ENCODE measurements around the gene LTBP1. TPM values are rescaled to one million over a fixed set of nuclear protein-coding genes. Genes with fewer than 3 reads are reported as not detected.

Gene LTBP1
- total RNA-seq, 1 donor from 2014 or later: 29.7 TPM

DNA sequence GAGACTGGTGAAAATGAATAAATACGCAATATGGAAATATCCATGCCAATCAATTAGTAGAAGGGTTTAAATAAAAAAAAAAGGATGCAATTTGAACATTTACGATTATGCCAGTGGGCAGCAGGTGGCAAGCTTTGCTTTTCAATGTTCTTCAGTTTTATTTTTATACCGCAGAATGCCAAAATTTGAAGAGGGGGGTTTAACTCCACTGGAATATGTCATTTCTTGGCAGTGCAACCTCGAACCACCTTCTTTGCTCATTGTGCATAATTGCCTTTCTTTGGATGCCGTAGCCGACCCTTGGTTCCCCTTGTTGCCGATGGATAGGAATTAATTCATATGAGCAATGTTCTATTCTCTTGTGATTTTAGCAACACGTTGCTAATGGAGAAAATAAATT lies 88.0 kb downstream of the LTBP1 start:
- H4K20me1 ChIP-seq (ENCODE audit: insufficient read depth, low read length): no peaks in the 10 kb centered on the region
- Mint-ChIP-seq H3K27ac (ENCODE audit: unreplicated experiment) (no peak overlapping the region), H3K27me3 (ENCODE audit: low read depth, unreplicated experiment) (no peaks in the 10 kb centered on the region), H3K4me1 (ENCODE audit: low read depth, unreplicated experiment) (peaks cover 15% of the 10 kb centered on the region), H3K4me3 (ENCODE audit: unreplicated experiment) (no peak overlapping the region), H3K9me3 (ENCODE audit: unreplicated experiment) (no peaks in the 10 kb centered on the region), H3K36me3 (ENCODE audit: low read depth, unreplicated experiment) (no peaks in the 10 kb centered on the region)
- H3K9ac ChIP-seq (ENCODE audit: low read length): no peak overlapping the region
- TF ChIP-seq, protein P1, sequence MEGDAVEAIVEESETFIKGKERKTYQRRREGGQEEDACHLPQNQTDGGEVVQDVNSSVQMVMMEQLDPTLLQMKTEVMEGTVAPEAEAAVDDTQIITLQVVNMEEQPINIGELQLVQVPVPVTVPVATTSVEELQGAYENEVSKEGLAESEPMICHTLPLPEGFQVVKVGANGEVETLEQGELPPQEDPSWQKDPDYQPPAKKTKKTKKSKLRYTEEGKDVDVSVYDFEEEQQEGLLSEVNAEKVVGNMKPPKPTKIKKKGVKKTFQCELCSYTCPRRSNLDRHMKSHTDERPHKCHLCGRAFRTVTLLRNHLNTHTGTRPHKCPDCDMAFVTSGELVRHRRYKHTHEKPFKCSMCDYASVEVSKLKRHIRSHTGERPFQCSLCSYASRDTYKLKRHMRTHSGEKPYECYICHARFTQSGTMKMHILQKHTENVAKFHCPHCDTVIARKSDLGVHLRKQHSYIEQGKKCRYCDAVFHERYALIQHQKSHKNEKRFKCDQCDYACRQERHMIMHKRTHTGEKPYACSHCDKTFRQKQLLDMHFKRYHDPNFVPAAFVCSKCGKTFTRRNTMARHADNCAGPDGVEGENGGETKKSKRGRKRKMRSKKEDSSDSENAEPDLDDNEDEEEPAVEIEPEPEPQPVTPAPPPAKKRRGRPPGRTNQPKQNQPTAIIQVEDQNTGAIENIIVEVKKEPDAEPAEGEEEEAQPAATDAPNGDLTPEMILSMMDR (IDR thresholded peaks at IDR 0.05; ENCODE audit: insufficient read depth, low read depth, low read length): peak; percentile 42
- TF ChIP-seq EZH2 (IDR thresholded peaks at IDR 0.05; ENCODE audit: insufficient read depth, low read length): no peak
- H3K27me3 ChIP-seq (ENCODE audit: insufficient read depth, low read length): no peaks in the 10 kb centered on the region
- FAIRE-seq: no peak
- no peak overlapping the region for H2AFZ ChIP-seq (ENCODE audit: low read depth, low read length)
- H3K27ac ChIP-seq (ENCODE audit: low read depth, low read length): no peak overlapping the region
- H3K9me3 ChIP-seq (ENCODE audit: insufficient read depth, low read depth, low read length): no peaks in the 10 kb centered on the region
- no peaks in the 10 kb centered on the region for H3K4me1 ChIP-seq (ENCODE audit: insufficient read depth, low read length)
- DNase-seq (ENCODE audit: low read depth): peak; percentile 56
- peak overlapping the region; percentile 53 for H3K4me2 ChIP-seq (ENCODE audit: low read length)
- H3K36me3 ChIP-seq (ENCODE audit: insufficient read depth, low read length): no peaks in the 10 kb centered on the region
- H3K79me2 ChIP-seq (ENCODE audit: insufficient read depth, low read length): no peaks in the 10 kb centered on the region
- no peak overlapping the region for H3K4me3 ChIP-seq (ENCODE audit: insufficient read depth, low read depth, low read length)

DNA sequence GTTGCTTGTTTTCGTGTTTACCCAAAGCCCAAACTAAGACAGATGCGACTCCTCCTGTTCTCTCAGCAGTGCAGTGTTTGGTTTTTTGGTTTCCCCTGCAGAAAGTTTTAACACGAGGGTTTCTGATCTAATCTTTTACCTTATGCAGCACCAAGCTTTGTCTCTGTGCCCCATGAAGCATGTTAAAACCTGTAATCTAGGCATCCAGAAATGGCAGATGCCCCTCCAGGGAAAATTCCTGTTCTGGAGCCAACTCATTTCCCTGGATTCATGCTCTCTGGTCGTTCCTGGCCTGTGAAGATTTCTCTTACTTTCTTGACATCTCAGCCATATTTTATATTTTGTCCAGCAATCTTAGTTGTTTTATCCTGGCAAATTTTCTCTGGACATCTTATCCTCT lies 91.5 kb downstream of the LTBP1 start:
- H3K4me2 ChIP-seq (ENCODE audit: low read length): no peak overlapping the region
- H3K36me3 ChIP-seq (ENCODE audit: insufficient read depth, low read length): no peaks in the 10 kb centered on the region
- H3K79me2 ChIP-seq (ENCODE audit: insufficient read depth, low read length): no peaks in the 10 kb centered on the region
- H3K9me3 ChIP-seq (ENCODE audit: insufficient read depth, low read depth, low read length): no peaks in the 10 kb centered on the region
- Mint-ChIP-seq H3K27ac (ENCODE audit: unreplicated experiment) (no peak overlapping the region), H3K4me3 (ENCODE audit: unreplicated experiment) (no peak overlapping the region), H3K36me3 (ENCODE audit: low read depth, unreplicated experiment) (no peaks in the 10 kb centered on the region), H3K27me3 (ENCODE audit: low read depth, unreplicated experiment) (no peaks in the 10 kb centered on the region), H3K4me1 (ENCODE audit: low read depth, unreplicated experiment) (peaks cover 2% of the 10 kb centered on the region), H3K9me3 (ENCODE audit: unreplicated experiment) (no peaks in the 10 kb centered on the region)
- no peak overlapping the region for H2AFZ ChIP-seq (ENCODE audit: low read depth, low read length)
- no peak overlapping the region for H3K9ac ChIP-seq (ENCODE audit: low read length)
- H3K27ac ChIP-seq (ENCODE audit: low read depth, low read length): no peak overlapping the region
- H4K20me1 ChIP-seq (ENCODE audit: insufficient read depth, low read length): no peaks in the 10 kb centered on the region
- no peak overlapping the region for H3K4me3 ChIP-seq (ENCODE audit: insufficient read depth, low read depth, low read length)
- TF ChIP-seq, protein P1 (IDR thresholded peaks at IDR 0.05; ENCODE audit: insufficient read depth, low read depth, low read length): no peak
- no peak for TF ChIP-seq EZH2 (IDR thresholded peaks at IDR 0.05; ENCODE audit: insufficient read depth, low read length)
- H3K4me1 ChIP-seq (ENCODE audit: insufficient read depth, low read length): no peaks in the 10 kb centered on the region
- H3K27me3 ChIP-seq (ENCODE audit: insufficient read depth, low read length): no peaks in the 10 kb centered on the region
- no peak for DNase-seq (ENCODE audit: low read depth)
- FAIRE-seq: no peak

DNA sequence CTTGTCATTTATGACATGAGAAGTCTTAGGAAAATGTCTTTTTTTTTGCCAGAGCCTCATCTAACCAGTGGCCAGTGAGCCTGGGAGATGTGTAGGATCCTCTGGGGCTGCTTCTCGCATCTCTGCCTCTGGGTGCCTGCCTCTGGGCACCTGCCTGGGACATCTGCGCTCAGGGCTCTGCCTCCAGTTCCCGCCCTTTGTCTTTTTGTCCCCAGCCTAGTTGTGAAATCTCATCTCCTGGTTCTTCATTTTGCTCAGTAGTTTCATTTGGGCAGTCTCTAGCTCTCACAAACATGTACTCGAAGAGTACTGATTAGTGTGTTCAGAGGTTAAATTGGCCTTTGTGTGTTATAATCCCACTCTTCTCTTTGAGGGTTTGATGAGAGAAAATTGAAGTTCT lies 92.0 kb downstream of the LTBP1 start:
- H3K9ac ChIP-seq (ENCODE audit: low read length): no peak overlapping the region
- H3K27me3 Mint-ChIP-seq (ENCODE audit: low read depth, unreplicated experiment): no peaks in the 10 kb centered on the region
- H3K27me3 ChIP-seq (ENCODE audit: insufficient read depth, low read length): no peaks in the 10 kb centered on the region
- no peaks in the 10 kb centered on the region for H3K9me3 ChIP-seq (ENCODE audit: insufficient read depth, low read depth, low read length)
- H3K4me1 Mint-ChIP-seq (ENCODE audit: low read depth, unreplicated experiment): no peaks in the 10 kb centered on the region
- no peaks in the 10 kb centered on the region for H3K4me1 ChIP-seq (ENCODE audit: insufficient read depth, low read length)
- no peak overlapping the region for H3K27ac ChIP-seq (ENCODE audit: low read depth, low read length)
- FAIRE-seq (no peak), DNase-seq (ENCODE audit: low read depth) (no peak)
- no peak overlapping the region for H3K4me2 ChIP-seq (ENCODE audit: low read length)
- no peaks in the 10 kb centered on the region for H3K79me2 ChIP-seq (ENCODE audit: insufficient read depth, low read length)
- no peak overlapping the region for H3K4me3 ChIP-seq (ENCODE audit: insufficient read depth, low read depth, low read length)
- TF ChIP-seq, protein P1 (IDR thresholded peaks at IDR 0.05; ENCODE audit: insufficient read depth, low read depth, low read length): no peak
- no peak for TF ChIP-seq EZH2 (IDR thresholded peaks at IDR 0.05; ENCODE audit: insufficient read depth, low read length)
- H3K36me3 ChIP-seq (ENCODE audit: insufficient read depth, low read length): no peaks in the 10 kb centered on the region
- H3K9me3 Mint-ChIP-seq (ENCODE audit: unreplicated experiment): no peaks in the 10 kb centered on the region
- no peaks in the 10 kb centered on the region for H3K36me3 Mint-ChIP-seq (ENCODE audit: low read depth, unreplicated experiment)
- no peaks in the 10 kb centered on the region for H4K20me1 ChIP-seq (ENCODE audit: insufficient read depth, low read length)
- H3K27ac Mint-ChIP-seq (ENCODE audit: unreplicated experiment): no peak overlapping the region
- no peak overlapping the region for H2AFZ ChIP-seq (ENCODE audit: low read depth, low read length)
- no peak overlapping the region for H3K4me3 Mint-ChIP-seq (ENCODE audit: unreplicated experiment)

Measured in astrocyte (in vitro differentiated cells and primary cell).